ENCODE measurements around the gene DELE1. TPM values are rescaled to one million over a fixed set of nuclear protein-coding genes. Genes with fewer than 3 reads are reported as not detected.

Gene DELE1
- total RNA-seq, 4 donors from 2014 or later: 38.8 to 92.3 (median 62.5) TPM

DNA sequence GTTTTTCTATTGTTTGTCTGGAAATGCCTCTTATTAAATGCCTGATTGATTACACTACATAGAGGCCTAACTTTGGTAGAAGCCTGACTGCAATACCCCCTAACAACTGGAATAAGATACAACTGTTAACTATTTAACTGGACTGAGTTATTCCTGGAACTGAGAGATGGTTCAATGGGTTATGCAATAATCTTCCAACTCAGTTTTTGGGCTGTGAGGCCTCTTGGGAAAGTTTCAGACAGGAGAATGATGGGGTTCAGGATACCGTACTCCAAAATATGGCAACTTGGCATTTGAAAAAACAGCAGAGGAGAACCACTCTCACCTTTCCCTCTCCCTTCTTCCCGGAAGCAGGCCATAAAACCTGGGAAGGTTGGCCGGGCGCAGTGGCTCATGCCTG, 26.2 kb upstream of the DELE1 start:
- 90 to 93% methylated on average over 2 to 4 of the region's 4 CpGs for WGBS, 2 donors (ENCODE audit: low coverage in 1 of 2)
- Histone ChIP-seq H3K36me3 (no peaks in the 10 kb centered on the region), H3K4me1 (no peaks in the 10 kb centered on the region), H3K9me3 (no peaks in the 10 kb centered on the region), H3K4me3 (no peak overlapping the region), H3K27ac (no peak overlapping the region), H3K27me3 (peaks cover 15% of the 10 kb centered on the region)
- TF ChIP-seq POLR2A (IDR thresholded peaks at IDR 0.05) (no peak), POLR2AphosphoS5 (IDR thresholded peaks at IDR 0.05) (no peak), EP300 (IDR thresholded peaks at IDR 0.05) (no peak)
- TF ChIP-seq, protein P1, sequence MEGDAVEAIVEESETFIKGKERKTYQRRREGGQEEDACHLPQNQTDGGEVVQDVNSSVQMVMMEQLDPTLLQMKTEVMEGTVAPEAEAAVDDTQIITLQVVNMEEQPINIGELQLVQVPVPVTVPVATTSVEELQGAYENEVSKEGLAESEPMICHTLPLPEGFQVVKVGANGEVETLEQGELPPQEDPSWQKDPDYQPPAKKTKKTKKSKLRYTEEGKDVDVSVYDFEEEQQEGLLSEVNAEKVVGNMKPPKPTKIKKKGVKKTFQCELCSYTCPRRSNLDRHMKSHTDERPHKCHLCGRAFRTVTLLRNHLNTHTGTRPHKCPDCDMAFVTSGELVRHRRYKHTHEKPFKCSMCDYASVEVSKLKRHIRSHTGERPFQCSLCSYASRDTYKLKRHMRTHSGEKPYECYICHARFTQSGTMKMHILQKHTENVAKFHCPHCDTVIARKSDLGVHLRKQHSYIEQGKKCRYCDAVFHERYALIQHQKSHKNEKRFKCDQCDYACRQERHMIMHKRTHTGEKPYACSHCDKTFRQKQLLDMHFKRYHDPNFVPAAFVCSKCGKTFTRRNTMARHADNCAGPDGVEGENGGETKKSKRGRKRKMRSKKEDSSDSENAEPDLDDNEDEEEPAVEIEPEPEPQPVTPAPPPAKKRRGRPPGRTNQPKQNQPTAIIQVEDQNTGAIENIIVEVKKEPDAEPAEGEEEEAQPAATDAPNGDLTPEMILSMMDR (IDR thresholded peaks at IDR 0.05): no peak
- no peak for ATAC-seq

DNA sequence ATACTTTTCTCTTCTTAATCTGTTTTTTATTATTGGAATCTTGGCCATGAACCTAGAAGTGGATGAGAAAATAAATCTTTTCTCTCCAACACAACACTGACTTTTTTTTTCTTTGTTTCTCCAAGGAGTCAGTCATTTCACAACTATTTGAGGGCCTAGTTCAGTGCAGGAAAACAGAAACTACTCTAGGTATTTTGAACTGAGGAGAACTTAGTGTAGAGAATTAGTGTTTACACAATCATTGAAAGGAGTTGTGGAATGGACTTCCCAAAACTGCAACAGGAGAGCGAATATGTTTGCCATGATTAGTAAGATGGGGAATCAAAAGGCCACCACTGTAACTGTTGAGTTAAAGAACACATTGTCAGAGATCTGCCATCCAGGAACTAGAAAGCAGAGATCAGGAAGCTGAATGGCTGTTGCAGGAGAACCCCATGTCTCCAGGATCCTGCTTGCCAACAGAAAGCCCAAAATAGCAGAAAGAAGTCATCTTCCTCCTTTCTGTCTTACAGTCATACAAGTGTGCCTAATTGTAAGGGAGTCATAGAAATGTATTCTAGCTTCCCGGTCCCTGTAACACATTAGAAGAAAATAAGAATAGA, 25.1 kb upstream of the DELE1 start:
- Histone ChIP-seq H3K9me3 (no peaks in the 10 kb centered on the region), H3K36me3 (no peaks in the 10 kb centered on the region), H3K27me3 (peaks cover 11% of the 10 kb centered on the region), H3K4me3 (no peak overlapping the region), H3K4me1 (no peaks in the 10 kb centered on the region), H3K27ac (no peak overlapping the region)
- 78 to 82% methylated on average over 2 of the region's 2 CpGs for WGBS, 2 donors (ENCODE audit: low coverage in 1 of 2)
- no peak for ATAC-seq
- TF ChIP-seq, protein P1 (IDR thresholded peaks at IDR 0.05): no peak
- TF ChIP-seq POLR2AphosphoS5 (IDR thresholded peaks at IDR 0.05): no peak
- no peak for TF ChIP-seq EP300 (IDR thresholded peaks at IDR 0.05)
- no peak for TF ChIP-seq POLR2A (IDR thresholded peaks at IDR 0.05)

DNA sequence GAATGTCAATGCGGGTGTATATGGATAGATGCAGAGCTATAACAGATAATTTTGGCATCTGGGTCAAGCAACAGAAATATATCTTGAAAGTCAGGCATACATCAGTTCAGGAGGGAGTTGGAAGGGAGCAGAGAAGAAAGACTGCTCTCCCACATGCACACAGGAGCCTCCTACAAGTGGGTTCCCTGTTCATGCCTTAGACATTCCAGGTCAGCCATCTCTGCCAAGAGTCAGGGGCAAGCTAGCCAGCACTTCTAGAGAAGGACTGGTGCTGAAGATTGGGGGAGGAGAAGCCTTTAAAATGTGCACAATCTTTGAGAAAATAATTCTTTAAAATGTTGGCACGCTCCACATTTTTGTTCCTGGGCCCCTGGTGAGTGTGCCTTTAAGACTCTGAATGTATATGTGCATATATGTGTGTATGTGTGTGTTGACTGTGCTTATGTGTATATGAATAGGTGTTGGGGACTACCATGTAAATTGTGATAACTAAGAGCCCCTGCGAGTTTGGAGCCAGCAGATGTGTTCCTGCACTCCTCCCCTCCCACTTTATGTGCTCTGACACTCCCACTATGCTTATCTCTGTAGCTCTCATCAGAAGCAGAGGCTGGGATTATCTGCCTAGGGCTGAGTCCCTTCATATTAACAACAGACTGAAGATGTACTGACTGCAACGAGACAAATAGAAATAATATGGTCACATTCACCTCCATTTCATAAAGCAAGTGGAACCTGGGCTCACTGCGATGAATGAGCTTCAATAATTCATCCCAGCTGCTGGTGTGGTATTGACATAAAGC, 21.5 kb upstream of the DELE1 start:
- Histone ChIP-seq H3K36me3 (no peaks in the 10 kb centered on the region), H3K4me3 (no peak overlapping the region), H3K4me1 (no peaks in the 10 kb centered on the region), H3K27me3 (peaks cover 16% of the 10 kb centered on the region), H3K9me3 (no peaks in the 10 kb centered on the region), H3K27ac (no peak overlapping the region)
- ATAC-seq: no peak
- no peak for TF ChIP-seq EP300 (IDR thresholded peaks at IDR 0.05)
- 43 to 55% methylated on average over 2 to 4 of the region's 5 CpGs for WGBS, 2 donors (ENCODE audit: low coverage in 1 of 2)

DNA sequence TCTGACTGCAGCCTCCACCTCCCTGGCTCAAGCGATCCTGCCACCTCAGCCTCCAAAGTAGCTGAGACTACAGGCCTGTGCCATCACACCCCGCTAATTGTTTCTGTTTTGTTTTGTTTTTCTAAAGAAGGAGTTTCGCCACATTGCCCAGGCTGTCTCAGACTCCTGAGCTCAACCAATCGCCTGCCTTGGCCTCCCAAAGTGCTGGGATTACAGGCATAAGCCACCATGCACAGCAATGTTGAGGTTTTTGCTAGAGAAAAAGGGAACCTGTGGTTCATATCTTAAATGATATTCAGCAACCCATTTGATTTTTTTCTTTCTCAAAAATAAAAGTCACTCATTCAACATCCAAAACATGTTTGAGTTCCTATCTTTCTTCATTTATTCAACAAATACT, 20.4 kb upstream of the DELE1 start:
- Histone ChIP-seq H3K36me3 (no peaks in the 10 kb centered on the region), H3K4me3 (no peak overlapping the region), H3K4me1 (no peaks in the 10 kb centered on the region), H3K27ac (no peak overlapping the region), H3K27me3 (peaks cover 16% of the 10 kb centered on the region), H3K9me3 (no peaks in the 10 kb centered on the region)
- no peak for ATAC-seq
- 67 to 95% methylated on average over 3 to 4 of the region's 4 CpGs for WGBS, 2 donors (ENCODE audit: low coverage in 1 of 2)
- TF ChIP-seq POLR2A (IDR thresholded peaks at IDR 0.05) (no peak), POLR2AphosphoS5 (IDR thresholded peaks at IDR 0.05) (no peak), EP300 (IDR thresholded peaks at IDR 0.05) (no peak)
- TF ChIP-seq, protein P1 (IDR thresholded peaks at IDR 0.05): no peak

DNA sequence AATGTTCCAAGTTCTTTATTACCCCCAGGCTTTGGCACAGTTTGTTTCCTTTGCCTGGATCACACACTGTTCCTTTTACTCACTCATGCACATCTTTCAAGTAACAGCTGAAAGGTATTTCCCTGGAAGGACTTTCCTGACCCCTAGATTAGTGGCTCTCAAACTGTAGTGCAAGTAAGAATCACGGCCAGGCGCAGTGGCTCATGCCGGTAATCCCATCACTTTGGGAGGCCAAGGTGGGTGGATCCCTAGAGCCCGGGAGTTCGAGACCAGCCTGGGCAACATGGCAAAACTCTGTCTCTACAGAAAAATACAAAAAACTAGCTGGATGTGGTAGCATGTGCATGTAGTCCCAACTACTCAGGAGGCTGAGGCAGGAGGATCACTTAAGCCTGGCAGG, 19.1 kb upstream of the DELE1 start:
- Histone ChIP-seq H3K4me3 (no peak overlapping the region), H3K27ac (no peak overlapping the region), H3K9me3 (no peaks in the 10 kb centered on the region), H3K4me1 (no peaks in the 10 kb centered on the region), H3K36me3 (no peaks in the 10 kb centered on the region), H3K27me3 (peaks cover 12% of the 10 kb centered on the region)
- TF ChIP-seq POLR2AphosphoS5 (IDR thresholded peaks at IDR 0.05): no peak
- WGBS, 2 donors (ENCODE audit: low coverage in 1 of 2): 62% methylated on average over 3 of the region's 5 CpGs; no CpG with 5 or more reads in 1 of the 2 donors
- ATAC-seq: no peak

DNA sequence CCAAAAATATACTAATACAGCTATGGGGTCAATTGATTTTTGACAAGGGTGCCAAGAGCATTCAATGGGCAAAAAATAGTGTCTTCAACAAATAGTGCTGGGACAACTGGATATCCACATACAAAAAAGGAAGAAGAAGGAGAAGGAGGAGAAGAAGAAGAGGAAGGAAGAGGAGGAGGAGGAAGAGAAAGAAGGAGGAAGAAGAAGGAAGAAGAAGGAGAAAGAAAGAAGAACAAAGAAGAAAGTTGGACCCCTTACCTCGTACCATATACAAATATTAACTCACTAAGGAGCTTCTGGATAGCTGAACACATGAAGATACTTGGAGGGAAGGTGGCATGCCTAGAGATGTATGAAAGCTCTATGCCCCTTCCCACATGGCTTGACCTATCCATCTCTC, 17.2 kb upstream of the DELE1 start:
- WGBS, 2 donors (ENCODE audit: low coverage in 1 of 2): 0 to 38% methylated on average over 1 of the region's 1 CpG
- Histone ChIP-seq H3K27me3 (peaks cover 13% of the 10 kb centered on the region), H3K27ac (no peak overlapping the region), H3K36me3 (no peaks in the 10 kb centered on the region), H3K9me3 (no peaks in the 10 kb centered on the region), H3K4me1 (no peaks in the 10 kb centered on the region), H3K4me3 (no peak overlapping the region)
- no peak for ATAC-seq
- TF ChIP-seq, protein P1 (IDR thresholded peaks at IDR 0.05): no peak
- TF ChIP-seq POLR2AphosphoS5 (IDR thresholded peaks at IDR 0.05): no peak
- TF ChIP-seq EP300 (IDR thresholded peaks at IDR 0.05): no peak
- TF ChIP-seq POLR2A (IDR thresholded peaks at IDR 0.05): no peak

Measured in gastroesophageal sphincter (tissue), 4 donors.